ENCODE data around the gene SPTB.

SPTB gene

GRCh38 chr14:64765740-64766302 lies 113.9 kb downstream of the SPTB start:
- no peak for DNase-seq (ENCODE audit: low spot score)

- DNase-seq (ENCODE audit: low spot score): peak; percentile 64
Measured at GRCh38 chr14:64764641-64765520, 114.8 kb downstream of the SPTB start.

- no peak for DNase-seq (ENCODE audit: low spot score)
Measured at GRCh38 chr14:64763801-64764621, 115.7 kb downstream of the SPTB start.

- no peak for DNase-seq (ENCODE audit: low spot score)
Measured at GRCh38 chr14:64763085-64763782, 116.5 kb downstream of the SPTB start.

GRCh38 chr14:64762044-64763034 lies 117.4 kb downstream of the SPTB start:
- DNase-seq (ENCODE audit: low spot score): peak; percentile 88

GRCh38 chr14:64761441-64762043 lies 118.2 kb downstream of the SPTB start:
- no peak for DNase-seq (ENCODE audit: low spot score)

GRCh38 chr14:64760916-64761315 lies 118.8 kb downstream of the SPTB start:
- DNase-seq (ENCODE audit: low spot score): no peak

- peak; percentile 19 for DNase-seq (ENCODE audit: low spot score)
Measured at GRCh38 chr14:64760146-64760755, 119.5 kb downstream of the SPTB start.

GRCh38 chr14:64759555-64759938 lies 120.2 kb downstream of the SPTB start:
- no peak for DNase-seq (ENCODE audit: low spot score)

GRCh38 chr14:64758691-64759554 lies 120.8 kb downstream of the SPTB start:
- no peak for DNase-seq (ENCODE audit: low spot score)

GRCh38 chr14:64758025-64758521 lies 121.6 kb downstream of the SPTB start:
- no peak for DNase-seq (ENCODE audit: low spot score)

GRCh38 chr14:64757601-64758000 lies 122.1 kb downstream of the SPTB start:
- DNase-seq (ENCODE audit: low spot score): no peak

- no peak for DNase-seq (ENCODE audit: low spot score)
Measured at GRCh38 chr14:64756712-64757111, 123.0 kb downstream of the SPTB start.

GRCh38 chr14:64755781-64756221 lies 123.9 kb downstream of the SPTB start:
- peak; percentile 56 for DNase-seq (ENCODE audit: low spot score)

- no peak for DNase-seq (ENCODE audit: low spot score)
Measured at GRCh38 chr14:64754685-64755084, 125.0 kb downstream of the SPTB start.

- no peak for DNase-seq (ENCODE audit: low spot score)
Measured at GRCh38 chr14:64753999-64754398, 125.7 kb downstream of the SPTB start.

GRCh38 chr14:64753374-64753773 lies 126.3 kb downstream of the SPTB start:
- DNase-seq (ENCODE audit: low spot score): no peak

GRCh38 chr14:64752909-64753308 lies 126.8 kb downstream of the SPTB start:
- no peak for DNase-seq (ENCODE audit: low spot score)
